Astrocyte (in vitro differentiated cells and primary cell): ENCODE data around the gene ECSIT.

Source experiments
- EZH2 ChIP-seq: IDR thresholded peaks from 2 replicates; pipeline ENCODE4 v1.6.1; 2012; ENCODE audit warnings: mild to moderate bottlenecking, low read length, inconsistent platforms; ENCODE audit not compliant: insufficient read depth
- TF ChIP-seq, protein P1 (sequence below): IDR thresholded peaks from 2 replicates; pipeline ENCODE4 v1.5.1; 2011; ENCODE audit warnings: low read depth, mild to moderate bottlenecking, inconsistent platforms, low read length, moderate library complexity; ENCODE audit not compliant: insufficient read depth

- TF ChIP-seq, protein P1, sequence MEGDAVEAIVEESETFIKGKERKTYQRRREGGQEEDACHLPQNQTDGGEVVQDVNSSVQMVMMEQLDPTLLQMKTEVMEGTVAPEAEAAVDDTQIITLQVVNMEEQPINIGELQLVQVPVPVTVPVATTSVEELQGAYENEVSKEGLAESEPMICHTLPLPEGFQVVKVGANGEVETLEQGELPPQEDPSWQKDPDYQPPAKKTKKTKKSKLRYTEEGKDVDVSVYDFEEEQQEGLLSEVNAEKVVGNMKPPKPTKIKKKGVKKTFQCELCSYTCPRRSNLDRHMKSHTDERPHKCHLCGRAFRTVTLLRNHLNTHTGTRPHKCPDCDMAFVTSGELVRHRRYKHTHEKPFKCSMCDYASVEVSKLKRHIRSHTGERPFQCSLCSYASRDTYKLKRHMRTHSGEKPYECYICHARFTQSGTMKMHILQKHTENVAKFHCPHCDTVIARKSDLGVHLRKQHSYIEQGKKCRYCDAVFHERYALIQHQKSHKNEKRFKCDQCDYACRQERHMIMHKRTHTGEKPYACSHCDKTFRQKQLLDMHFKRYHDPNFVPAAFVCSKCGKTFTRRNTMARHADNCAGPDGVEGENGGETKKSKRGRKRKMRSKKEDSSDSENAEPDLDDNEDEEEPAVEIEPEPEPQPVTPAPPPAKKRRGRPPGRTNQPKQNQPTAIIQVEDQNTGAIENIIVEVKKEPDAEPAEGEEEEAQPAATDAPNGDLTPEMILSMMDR, result no peak
- TF ChIP-seq EZH2, result no peak
These were observed 26.3 kb upstream of the ECSIT start for GRCh38 chr19:11555246-11555645.
